ENCODE results near the gene SUGCT. TPM values are rescaled to one million over a fixed set of nuclear protein-coding genes. Genes with fewer than 3 reads are reported as not detected.

The SUGCT gene
- total and polyA plus RNA-seq, 8 donors = 2.0 to 4.2 (median 2.9) TPM

- H3K36me3 ChIP-seq = no peaks in the 10 kb centered on the region
- H3K4me1 ChIP-seq = no peaks in the 10 kb centered on the region
- no peak for ATAC-seq
- no peak overlapping the region for H3K27ac ChIP-seq
- H3K4me3 ChIP-seq = no peak overlapping the region
- H3K9me3 ChIP-seq = no peaks in the 10 kb centered on the region
- intact Hi-C loops (cut with DNase I) = no loop called here
- H3K27me3 ChIP-seq = no peaks in the 10 kb centered on the region
- no peak for DNase-seq
- no peak for TF ChIP-seq CTCF (IDR thresholded peaks at IDR 0.05)
Observed at GRCh38 chr7:40499718-40500117, 364.9 kb downstream of the SUGCT start.

GRCh38 chr7:40500219-40500618 is 365.4 kb downstream of the SUGCT start:
- ATAC-seq = no peak
- H3K9me3 ChIP-seq = no peaks in the 10 kb centered on the region
- H3K27ac ChIP-seq = no peak overlapping the region
- H3K4me1 ChIP-seq = no peaks in the 10 kb centered on the region
- no peaks in the 10 kb centered on the region for H3K27me3 ChIP-seq
- intact Hi-C loops (cut with DNase I) = no loop called here
- no peak for DNase-seq
- no peaks in the 10 kb centered on the region for H3K36me3 ChIP-seq
- no peak overlapping the region for H3K4me3 ChIP-seq
- no peak for TF ChIP-seq CTCF (IDR thresholded peaks at IDR 0.05)

- Histone ChIP-seq H3K36me3 (no peaks in the 10 kb centered on the region), H3K4me1 (no peaks in the 10 kb centered on the region), H3K9me3 (peaks cover 0 to 11% of the 10 kb centered on the region in 2 donors), H3K27me3 (no peaks in the 10 kb centered on the region), H3K4me3 (no peak overlapping the region), H3K27ac (no peak overlapping the region)
- intact Hi-C loops (cut with DNase I) = no loop called here
- no peak for TF ChIP-seq CTCF (IDR thresholded peaks at IDR 0.05)
- no peak for ATAC-seq
- DNase-seq = no peak
Observed at GRCh38 chr7:40502359-40502758, 367.6 kb downstream of the SUGCT start.

GRCh38 chr7:40506158-40506557 is 371.4 kb downstream of the SUGCT start:
- no peak for DNase-seq
- Histone ChIP-seq H3K27me3 (no peaks in the 10 kb centered on the region), H3K27ac (no peak overlapping the region), H3K36me3 (no peaks in the 10 kb centered on the region), H3K9me3 (peaks cover 0 to 11% of the 10 kb centered on the region in 2 donors), H3K4me1 (no peaks in the 10 kb centered on the region), H3K4me3 (no peak overlapping the region)
- intact Hi-C loops (cut with DNase I) = no loop called here
- ATAC-seq = no peak
- no peak for TF ChIP-seq CTCF (IDR thresholded peaks at IDR 0.05)

- ATAC-seq (peak; percentile 18), DNase-seq (no peak)
- H3K9me3 ChIP-seq = peaks cover 0 to 11% of the 10 kb centered on the region in 2 donors
- no peaks in the 10 kb centered on the region for H3K27me3 ChIP-seq
- no peak overlapping the region for H3K27ac ChIP-seq
- H3K4me1 ChIP-seq = no peaks in the 10 kb centered on the region
- TF ChIP-seq CTCF (IDR thresholded peaks at IDR 0.05) = peak; percentile 13 to 16
- H3K4me3 ChIP-seq = no peak overlapping the region
- intact Hi-C loops (cut with DNase I) = no loop called here
- H3K36me3 ChIP-seq = no peaks in the 10 kb centered on the region
Observed at GRCh38 chr7:40507166-40507565, 372.4 kb downstream of the SUGCT start.

Measured in left lung (tissue), 10 donors.